ENCODE data around the gene MAL. TPM values are rescaled to one million over a fixed set of nuclear protein-coding genes. Genes with fewer than 3 reads are reported as not detected.
"Not testable (repeated sequence)": the region's sequence is repeated elsewhere in the genome, so short reads cannot be mapped to it uniquely, and the experiment has no call there.

The MAL gene
- polyA plus RNA-seq, 1 of the 3 experiments (the other 2 are of a cell fraction): not detected

DNA sequence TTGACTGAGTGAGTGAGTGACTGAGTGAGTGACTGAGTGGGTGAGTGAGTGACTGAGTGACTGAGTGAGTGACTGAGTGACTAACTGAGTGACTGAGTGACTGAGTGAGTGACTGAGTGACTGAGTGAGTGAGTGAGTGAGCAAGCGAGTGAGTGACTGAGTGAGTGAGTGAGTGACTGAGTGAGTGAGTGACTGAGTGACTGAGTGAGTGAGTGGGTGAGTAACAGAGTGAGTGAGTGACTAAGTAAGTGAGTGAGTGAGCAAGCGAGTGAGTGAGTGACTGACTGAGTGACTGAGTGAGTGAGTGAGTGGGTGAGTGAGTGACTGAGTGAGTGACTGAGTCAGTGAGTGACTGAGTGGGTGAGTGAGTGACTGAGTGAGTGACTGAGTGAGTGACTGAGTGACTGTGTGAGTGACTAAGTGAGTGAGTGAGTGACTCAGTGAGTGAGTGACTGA, 11.9 kb downstream of the MAL start:
- Histone ChIP-seq H4K20me1 (ENCODE audit: insufficient read depth) (no peaks in the 10 kb centered on the region), H2AFZ (ENCODE audit: low read depth) (no peak overlapping the region), H3K27ac (ENCODE audit: low read depth in 2 of 2, low read length in 1 of 2) (no peak overlapping the region), H3K4me2 (no peak overlapping the region), H3F3A (replicated peaks; ENCODE audit: insufficient read depth) (peaks cover 28% of the 10 kb centered on the region), H3K27me3 (ENCODE audit: insufficient read depth) (peaks cover 21% of the 10 kb centered on the region; the same call in 1 of the 2 replicates), H3K36me3 (replicated peaks in 1 of 2; ENCODE audit: control insufficient read depth in 1 of 2, insufficient read depth in 2 of 2, low read length in 1 of 2) (no peaks in the 10 kb centered on the region), H3K9ac (no peak overlapping the region), H3K4me1 (ENCODE audit: control insufficient read depth in 1 of 2, insufficient read depth in 2 of 2, low read depth in 1 of 2, low read length in 1 of 2) (peaks cover 0 to 3% of the 10 kb centered on the region in 2 experiments; a peak in 1 of 4 replicates), H3K9me3 (no peaks in the 10 kb centered on the region), H3K79me2 (ENCODE audit: insufficient read depth) (no peaks in the 10 kb centered on the region), H3K9me2 (no peaks in the 10 kb centered on the region), H3K4me3 (ENCODE audit: low read depth in 2 of 2, low read length in 1 of 2) (no peak overlapping the region)
- POLR2A ChIA-PET: no interaction called here
- WGBS (ENCODE audit: low lambda C conversion rate): 15% methylated on average over 2 of the region's 2 CpGs
- DNase-seq: no peak
- CTCF ChIA-PET: no interaction called here
- TF ChIP-seq, protein P1, sequence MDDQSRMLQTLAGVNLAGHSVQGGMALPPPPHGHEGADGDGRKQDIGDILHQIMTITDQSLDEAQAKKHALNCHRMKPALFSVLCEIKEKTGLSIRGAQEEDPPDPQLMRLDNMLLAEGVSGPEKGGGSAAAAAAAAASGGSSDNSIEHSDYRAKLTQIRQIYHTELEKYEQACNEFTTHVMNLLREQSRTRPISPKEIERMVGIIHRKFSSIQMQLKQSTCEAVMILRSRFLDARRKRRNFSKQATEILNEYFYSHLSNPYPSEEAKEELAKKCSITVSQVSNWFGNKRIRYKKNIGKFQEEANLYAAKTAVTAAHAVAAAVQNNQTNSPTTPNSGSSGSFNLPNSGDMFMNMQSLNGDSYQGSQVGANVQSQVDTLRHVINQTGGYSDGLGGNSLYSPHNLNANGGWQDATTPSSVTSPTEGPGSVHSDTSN (IDR thresholded peaks at IDR 0.05): no peak
- TF ChIP-seq RCOR1 (IDR thresholded peaks at IDR 0.05; ENCODE audit: low read length) (no peak), SIN3A (IDR thresholded peaks at IDR 0.05; ENCODE audit: borderline replicate concordance, low read depth, low read length) (no peak), GABPA (IDR thresholded peaks at IDR 0.05; ENCODE audit: low read depth) (no peak), TCF12 (IDR thresholded peaks at IDR 0.05) (no peak), NRF1 (IDR thresholded peaks at IDR 0.05; ENCODE audit: low read depth, low read length) (no peak), TEAD4 (IDR thresholded peaks at IDR 0.05; ENCODE audit: borderline replicate concordance, insufficient read depth) (no peak), FOSL2 (IDR thresholded peaks at IDR 0.05; ENCODE audit: borderline replicate concordance, low read depth) (no peak)
- TF ChIP-seq, protein P2, sequence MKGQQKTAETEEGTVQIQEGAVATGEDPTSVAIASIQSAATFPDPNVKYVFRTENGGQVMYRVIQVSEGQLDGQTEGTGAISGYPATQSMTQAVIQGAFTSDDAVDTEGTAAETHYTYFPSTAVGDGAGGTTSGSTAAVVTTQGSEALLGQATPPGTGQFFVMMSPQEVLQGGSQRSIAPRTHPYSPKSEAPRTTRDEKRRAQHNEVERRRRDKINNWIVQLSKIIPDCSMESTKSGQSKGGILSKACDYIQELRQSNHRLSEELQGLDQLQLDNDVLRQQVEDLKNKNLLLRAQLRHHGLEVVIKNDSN (IDR thresholded peaks at IDR 0.05; ENCODE audit: borderline replicate concordance, low read depth): no peak
- TF ChIP-seq, protein P3, sequence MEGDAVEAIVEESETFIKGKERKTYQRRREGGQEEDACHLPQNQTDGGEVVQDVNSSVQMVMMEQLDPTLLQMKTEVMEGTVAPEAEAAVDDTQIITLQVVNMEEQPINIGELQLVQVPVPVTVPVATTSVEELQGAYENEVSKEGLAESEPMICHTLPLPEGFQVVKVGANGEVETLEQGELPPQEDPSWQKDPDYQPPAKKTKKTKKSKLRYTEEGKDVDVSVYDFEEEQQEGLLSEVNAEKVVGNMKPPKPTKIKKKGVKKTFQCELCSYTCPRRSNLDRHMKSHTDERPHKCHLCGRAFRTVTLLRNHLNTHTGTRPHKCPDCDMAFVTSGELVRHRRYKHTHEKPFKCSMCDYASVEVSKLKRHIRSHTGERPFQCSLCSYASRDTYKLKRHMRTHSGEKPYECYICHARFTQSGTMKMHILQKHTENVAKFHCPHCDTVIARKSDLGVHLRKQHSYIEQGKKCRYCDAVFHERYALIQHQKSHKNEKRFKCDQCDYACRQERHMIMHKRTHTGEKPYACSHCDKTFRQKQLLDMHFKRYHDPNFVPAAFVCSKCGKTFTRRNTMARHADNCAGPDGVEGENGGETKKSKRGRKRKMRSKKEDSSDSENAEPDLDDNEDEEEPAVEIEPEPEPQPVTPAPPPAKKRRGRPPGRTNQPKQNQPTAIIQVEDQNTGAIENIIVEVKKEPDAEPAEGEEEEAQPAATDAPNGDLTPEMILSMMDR (IDR thresholded peaks at IDR 0.05): no peak
- TF ChIP-seq, protein P4, sequence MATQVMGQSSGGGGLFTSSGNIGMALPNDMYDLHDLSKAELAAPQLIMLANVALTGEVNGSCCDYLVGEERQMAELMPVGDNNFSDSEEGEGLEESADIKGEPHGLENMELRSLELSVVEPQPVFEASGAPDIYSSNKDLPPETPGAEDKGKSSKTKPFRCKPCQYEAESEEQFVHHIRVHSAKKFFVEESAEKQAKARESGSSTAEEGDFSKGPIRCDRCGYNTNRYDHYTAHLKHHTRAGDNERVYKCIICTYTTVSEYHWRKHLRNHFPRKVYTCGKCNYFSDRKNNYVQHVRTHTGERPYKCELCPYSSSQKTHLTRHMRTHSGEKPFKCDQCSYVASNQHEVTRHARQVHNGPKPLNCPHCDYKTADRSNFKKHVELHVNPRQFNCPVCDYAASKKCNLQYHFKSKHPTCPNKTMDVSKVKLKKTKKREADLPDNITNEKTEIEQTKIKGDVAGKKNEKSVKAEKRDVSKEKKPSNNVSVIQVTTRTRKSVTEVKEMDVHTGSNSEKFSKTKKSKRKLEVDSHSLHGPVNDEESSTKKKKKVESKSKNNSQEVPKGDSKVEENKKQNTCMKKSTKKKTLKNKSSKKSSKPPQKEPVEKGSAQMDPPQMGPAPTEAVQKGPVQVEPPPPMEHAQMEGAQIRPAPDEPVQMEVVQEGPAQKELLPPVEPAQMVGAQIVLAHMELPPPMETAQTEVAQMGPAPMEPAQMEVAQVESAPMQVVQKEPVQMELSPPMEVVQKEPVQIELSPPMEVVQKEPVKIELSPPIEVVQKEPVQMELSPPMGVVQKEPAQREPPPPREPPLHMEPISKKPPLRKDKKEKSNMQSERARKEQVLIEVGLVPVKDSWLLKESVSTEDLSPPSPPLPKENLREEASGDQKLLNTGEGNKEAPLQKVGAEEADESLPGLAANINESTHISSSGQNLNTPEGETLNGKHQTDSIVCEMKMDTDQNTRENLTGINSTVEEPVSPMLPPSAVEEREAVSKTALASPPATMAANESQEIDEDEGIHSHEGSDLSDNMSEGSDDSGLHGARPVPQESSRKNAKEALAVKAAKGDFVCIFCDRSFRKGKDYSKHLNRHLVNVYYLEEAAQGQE (IDR thresholded peaks at IDR 0.05; ENCODE audit: low read depth, low read length): no peak

DNA sequence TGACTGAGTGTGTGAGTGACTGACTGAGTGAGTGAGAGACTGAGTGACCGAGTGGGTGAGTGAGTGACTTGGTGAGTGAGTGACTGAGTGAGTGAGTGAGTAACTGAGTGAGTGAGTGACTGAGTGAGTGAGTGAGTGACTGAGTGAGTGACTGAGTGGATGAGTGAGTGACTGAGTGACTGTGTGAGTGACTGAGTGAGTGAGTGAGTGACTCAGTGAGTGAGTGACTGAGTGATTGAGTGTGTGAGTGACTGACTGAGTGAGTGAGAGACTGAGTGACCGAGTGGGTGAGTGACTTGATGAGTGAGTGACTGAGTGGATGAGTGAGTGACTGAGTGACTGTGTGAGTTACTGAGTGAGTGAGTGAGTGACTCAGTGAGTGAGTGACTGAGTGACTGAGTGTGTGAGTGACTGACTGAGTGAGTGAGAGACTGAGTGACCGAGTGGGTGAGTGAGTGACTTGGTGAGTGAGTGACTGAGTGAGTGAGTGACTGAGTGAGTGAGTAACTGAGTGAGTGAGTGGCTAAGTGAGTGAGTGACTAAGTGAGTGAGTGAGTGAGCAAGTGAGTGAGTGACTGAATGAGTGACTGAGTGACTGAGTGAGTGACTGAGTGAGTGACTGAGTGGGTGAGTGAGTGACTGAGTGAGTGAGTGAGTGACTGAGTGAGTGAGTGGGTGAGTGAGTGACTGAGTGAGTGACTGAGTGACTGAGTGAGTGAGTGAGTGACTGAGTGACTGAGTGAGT, 12.5 kb downstream of the MAL start:
- H2AFZ ChIP-seq (ENCODE audit: low read depth); H3K9me3 ChIP-seq; H3K4me1 ChIP-seq (ENCODE audit: control insufficient read depth in 1 of 2, insufficient read depth in 2 of 2, low read depth in 1 of 2, low read length in 1 of 2); H3K36me3 ChIP-seq (replicated peaks in 1 of 2; ENCODE audit: control insufficient read depth in 1 of 2, insufficient read depth in 2 of 2, low read length in 1 of 2); H3K27ac ChIP-seq (ENCODE audit: low read depth in 2 of 2, low read length in 1 of 2); CTCF ChIA-PET; H3K9ac ChIP-seq; DNase-seq; H3K9me2 ChIP-seq; H4K20me1 ChIP-seq (ENCODE audit: insufficient read depth); H3K4me2 ChIP-seq; H3K79me2 ChIP-seq (ENCODE audit: insufficient read depth); POLR2A ChIA-PET; H3K4me3 ChIP-seq (ENCODE audit: low read depth in 2 of 2, low read length in 1 of 2): not testable (repeated sequence)
- WGBS (ENCODE audit: low lambda C conversion rate): 4% methylated on average over 3 of the region's 3 CpGs
- H3F3A ChIP-seq (replicated peaks; ENCODE audit: insufficient read depth): peaks cover 28% of the 10 kb centered on the region
- H3K27me3 ChIP-seq (ENCODE audit: insufficient read depth): peaks cover 19% of the 10 kb centered on the region; the same call in 1 of the 2 replicates

All from SK-N-SH (cell line).